Esophagus squamous epithelium (tissue), 4 donors: ENCODE measurements around the gene CCDC82.

ENCODE experiments used
- POLR2A ChIP-seq, 4 donors: fragments of 450-650 bp; IDR thresholded peaks; one replicate each; pipeline ENCODE4 v1.6.1; 2017; ENCODE audit warnings: antibody characterized with exemption in 4 of 4, mild to moderate bottlenecking in 4 of 4, moderate library complexity in 3 of 4
- TF ChIP-seq, protein P1 (sequence below), 6 experiments: fragments of 450-650 bp in 4 of 6; fragments of 200-600 bp in 2 of 6; sonication (generic) in 2 of 6; IDR thresholded peaks; one replicate each; pipeline ENCODE4 v1.5.1; 2016 to 2019; ENCODE audit warnings: antibody characterized with exemption in 6 of 6, mild to moderate bottlenecking in 4 of 6, moderate library complexity in 4 of 6

DNA sequence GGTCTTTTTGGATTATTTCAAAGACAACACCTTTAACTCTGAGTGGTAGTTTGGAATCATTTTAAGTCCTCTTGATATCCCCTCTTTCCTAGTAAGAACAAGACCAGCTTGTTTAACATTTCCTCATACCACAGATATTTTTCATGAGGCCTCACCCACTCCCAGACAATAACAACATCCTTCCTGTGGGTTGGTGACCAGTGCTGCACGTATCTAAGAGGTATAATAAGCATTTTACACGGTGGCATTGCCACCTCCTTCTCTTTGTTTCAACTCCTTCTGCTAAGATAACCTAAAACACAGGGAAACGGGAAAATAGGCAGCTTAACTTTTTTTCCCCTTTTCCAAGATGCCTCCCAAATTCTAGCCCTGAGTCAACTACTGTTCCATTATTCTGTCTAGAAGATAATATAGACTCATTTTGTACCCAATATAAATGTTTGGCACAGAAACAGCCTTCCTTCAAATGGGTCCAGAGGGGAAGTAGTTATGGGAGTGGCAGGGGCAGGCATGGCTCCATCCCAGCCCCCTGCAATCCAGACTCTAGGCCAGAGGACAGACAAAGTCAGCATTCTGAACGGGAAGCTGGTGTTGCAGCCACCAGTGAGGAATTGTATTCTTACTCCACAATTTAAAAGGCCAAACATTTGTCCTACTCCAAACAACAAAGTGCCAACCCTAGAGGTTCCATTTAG is 75.2 kb downstream of the CCDC82 start:
- TF ChIP-seq, protein P1, sequence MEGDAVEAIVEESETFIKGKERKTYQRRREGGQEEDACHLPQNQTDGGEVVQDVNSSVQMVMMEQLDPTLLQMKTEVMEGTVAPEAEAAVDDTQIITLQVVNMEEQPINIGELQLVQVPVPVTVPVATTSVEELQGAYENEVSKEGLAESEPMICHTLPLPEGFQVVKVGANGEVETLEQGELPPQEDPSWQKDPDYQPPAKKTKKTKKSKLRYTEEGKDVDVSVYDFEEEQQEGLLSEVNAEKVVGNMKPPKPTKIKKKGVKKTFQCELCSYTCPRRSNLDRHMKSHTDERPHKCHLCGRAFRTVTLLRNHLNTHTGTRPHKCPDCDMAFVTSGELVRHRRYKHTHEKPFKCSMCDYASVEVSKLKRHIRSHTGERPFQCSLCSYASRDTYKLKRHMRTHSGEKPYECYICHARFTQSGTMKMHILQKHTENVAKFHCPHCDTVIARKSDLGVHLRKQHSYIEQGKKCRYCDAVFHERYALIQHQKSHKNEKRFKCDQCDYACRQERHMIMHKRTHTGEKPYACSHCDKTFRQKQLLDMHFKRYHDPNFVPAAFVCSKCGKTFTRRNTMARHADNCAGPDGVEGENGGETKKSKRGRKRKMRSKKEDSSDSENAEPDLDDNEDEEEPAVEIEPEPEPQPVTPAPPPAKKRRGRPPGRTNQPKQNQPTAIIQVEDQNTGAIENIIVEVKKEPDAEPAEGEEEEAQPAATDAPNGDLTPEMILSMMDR (IDR thresholded peaks at IDR 0.05) = no peak
- no peak for TF ChIP-seq POLR2A (IDR thresholded peaks at IDR 0.05)
